NT2/D1 (cell line): ENCODE data around the gene ZNF408.

Experiments used
- SUZ12 ChIP-seq: IDR thresholded peaks from 2 replicates; pipeline ENCODE4 v1.6.1; 2011; ENCODE audit not compliant: insufficient read length, insufficient read depth; ENCODE audit errors: extremely low read depth
- YY1 ChIP-seq: IDR thresholded peaks from 2 replicates; pipeline ENCODE4 v1.6.1; 2011; ENCODE audit not compliant: insufficient read length, insufficient read depth
- ZNF274 ChIP-seq: IDR thresholded peaks from 2 replicates; pipeline ENCODE4 v1.6.1; 2011; ENCODE audit warnings: mild to moderate bottlenecking, low read depth, low read length

GRCh38 chr11:46680815-46681214, 20.0 kb upstream of the ZNF408 start:
- TF ChIP-seq YY1 (no peak), ZNF274 (no peak), SUZ12 (no peak)
